PFSK-1 (cell line): ENCODE results near the gene PRSS27.

ENCODE experiments used
- FOXP2 ChIP-seq: optimal IDR thresholded peaks from 2 replicates; pipeline ENCODE3; 2011; ENCODE audit warnings: borderline replicate concordance, control low read depth, inconsistent platforms; ENCODE audit not compliant: insufficient read depth; ENCODE audit errors: extremely low read length, extremely low read depth
- POLR2AphosphoS5 ChIP-seq: IDR thresholded peaks from 2 replicates; pipeline ENCODE4 v1.6.1; 2012; ENCODE audit warnings: low read depth, mild to moderate bottlenecking, control low read depth, low read length, moderate library complexity
- REST ChIP-seq, 2 experiments: IDR thresholded peaks; 2 replicates each; pipeline versions ENCODE4 v1.6.1 to v1.8.0; 2011 to 2012; ENCODE audit warnings: low read depth in 2 of 2, low read length in 2 of 2, control low read depth in 1 of 2, inconsistent platforms in 1 of 2, mild to moderate bottlenecking in 1 of 2, moderate library complexity in 1 of 2; ENCODE audit not compliant: insufficient read depth in 1 of 2
- SIN3A ChIP-seq: IDR thresholded peaks from 2 replicates; pipeline ENCODE4 v1.6.1; 2012; ENCODE audit warnings: mild to moderate bottlenecking, low read length, moderate library complexity, borderline replicate concordance; ENCODE audit not compliant: insufficient read depth
- TAF1 ChIP-seq: IDR thresholded peaks from 2 replicates; pipeline ENCODE4 v1.6.1; 2012; ENCODE audit warnings: low read length, control low read depth, borderline replicate concordance; ENCODE audit not compliant: insufficient read depth

The PRSS27 gene

DNA sequence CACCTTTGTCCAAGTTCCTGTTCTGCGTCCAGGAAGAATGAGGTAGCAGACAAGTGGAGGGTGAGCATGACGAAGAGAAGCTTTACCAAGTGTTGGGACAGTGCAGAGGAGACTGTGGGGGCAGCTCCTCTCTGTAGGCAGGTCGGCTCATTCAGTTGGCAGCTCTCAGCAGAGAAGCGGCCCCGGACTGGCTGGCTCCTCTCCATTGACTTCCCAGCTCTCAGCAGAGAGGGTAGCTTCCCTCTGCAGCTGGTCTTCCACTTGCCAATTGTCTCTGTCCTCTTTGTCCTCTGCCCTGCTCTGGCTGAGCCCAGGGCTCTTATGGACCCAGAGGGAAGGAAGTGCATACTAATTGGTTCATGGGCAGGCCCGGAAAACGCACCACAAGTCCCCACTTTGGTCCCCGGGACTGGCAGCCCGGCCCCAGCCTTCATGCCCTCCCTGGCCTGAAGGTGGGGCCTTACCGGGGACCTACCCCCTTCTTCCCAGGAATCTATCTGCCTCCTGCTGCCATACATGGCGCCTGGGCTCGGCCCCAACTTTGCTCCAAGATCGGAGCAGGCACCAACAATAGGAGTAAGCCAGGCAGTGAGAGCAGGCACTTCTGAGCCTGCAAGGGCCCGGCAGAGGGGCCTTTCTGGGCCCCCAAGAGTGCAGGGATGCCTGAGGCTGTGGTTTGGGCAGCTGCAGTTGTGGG, 27.6 kb downstream of the PRSS27 start:
- TF ChIP-seq SIN3A (no peak), TAF1 (no peak), FOXP2 (no peak), POLR2AphosphoS5 (no peak), REST (IDR thresholded peaks at IDR 0.05; ENCODE audit: insufficient read depth in 1 of 2, low read depth in 2 of 2, low read length in 2 of 2) (no peak)

DNA sequence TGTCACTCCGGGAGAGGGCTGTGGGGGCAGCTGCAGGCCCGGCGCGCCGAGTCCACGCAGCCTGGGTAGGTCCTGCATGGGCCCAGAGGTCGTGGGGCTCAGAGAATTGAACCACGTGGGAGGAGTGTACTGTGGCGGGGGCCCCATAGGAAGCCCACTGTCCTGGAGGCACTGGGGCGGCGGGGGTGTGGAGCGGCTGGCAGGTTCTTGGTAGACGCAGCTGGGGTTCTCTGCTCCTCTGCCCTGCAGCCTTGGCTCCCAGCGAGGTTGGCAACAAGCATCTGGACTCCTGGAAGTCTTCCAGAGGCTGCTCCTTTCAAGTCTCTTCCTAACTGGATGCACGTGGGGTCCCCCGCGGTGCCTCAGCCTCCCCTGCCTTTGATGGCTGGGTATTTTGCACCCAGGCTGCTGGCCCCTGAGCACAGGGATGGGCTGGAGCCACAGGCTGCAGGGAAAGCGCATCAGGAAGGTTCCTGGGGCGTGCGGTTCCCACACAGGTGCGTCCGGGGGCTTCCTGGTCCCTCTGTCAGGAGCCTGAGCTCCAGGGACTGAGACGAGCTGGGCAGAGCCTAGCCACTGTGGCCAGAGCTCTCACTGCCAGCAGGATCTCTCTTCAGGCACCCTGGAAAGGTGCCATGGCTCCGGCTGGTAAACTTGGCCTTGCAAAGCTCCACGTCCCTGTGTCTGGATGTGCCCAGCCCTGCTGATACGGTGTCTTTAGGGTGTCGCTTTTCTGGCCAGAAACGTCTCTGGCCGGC, 28.4 kb downstream of the PRSS27 start:
- TF ChIP-seq REST (IDR thresholded peaks at IDR 0.05; ENCODE audit: insufficient read depth in 1 of 2, low read depth in 2 of 2, low read length in 2 of 2) = no peak
- no peak for TF ChIP-seq SIN3A
- TF ChIP-seq POLR2AphosphoS5 = no peak
- no peak for TF ChIP-seq TAF1
- TF ChIP-seq FOXP2 = no peak

DNA sequence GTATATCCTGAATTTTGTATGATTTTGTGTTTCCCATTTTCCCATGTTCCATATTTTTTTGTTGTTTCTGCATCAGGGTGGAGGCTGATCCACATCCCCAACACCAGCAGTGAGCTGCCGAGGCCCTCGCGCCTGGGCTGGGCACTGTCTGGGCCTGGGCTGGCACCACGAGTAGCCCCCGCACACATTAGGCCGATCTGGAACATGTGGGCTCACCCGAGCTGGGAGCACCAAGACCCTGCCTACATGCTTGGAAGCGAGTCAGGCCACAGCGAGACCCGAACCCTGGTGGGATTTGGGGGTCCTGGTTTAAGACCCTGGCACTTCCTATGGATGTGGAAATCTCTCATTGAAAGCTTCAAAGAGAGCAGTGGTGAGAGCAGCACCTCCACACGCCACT, 29.2 kb downstream of the PRSS27 start:
- no peak for TF ChIP-seq REST (IDR thresholded peaks at IDR 0.05; ENCODE audit: insufficient read depth in 1 of 2, low read depth in 2 of 2, low read length in 2 of 2)
- no peak for TF ChIP-seq FOXP2
- TF ChIP-seq POLR2AphosphoS5 = no peak
- TF ChIP-seq TAF1 = no peak
- TF ChIP-seq SIN3A = no peak

- TF ChIP-seq FOXP2 = no peak
- no peak for TF ChIP-seq TAF1
- TF ChIP-seq POLR2AphosphoS5 = no peak
- TF ChIP-seq REST (IDR thresholded peaks at IDR 0.05; ENCODE audit: insufficient read depth in 1 of 2, low read depth in 2 of 2, low read length in 2 of 2) = no peak
- TF ChIP-seq SIN3A = no peak
Observed at GRCh38 chr16:2689968-2690801, 29.8 kb downstream of the PRSS27 start.
